Pancreas (tissue), 10 donors: Measurements from ENCODE around the gene PROC. TPM values are rescaled to one million over a fixed set of nuclear protein-coding genes. Genes with fewer than 3 reads are reported as not detected.

ENCODE experiments used
- ATAC-seq, 4 donors: fragments of 200-7000 bp; cut with Tn5 transposase; one replicate each; pipeline versions ENCODE4 v1.8.0 to v1.9.1; 2020; ENCODE audit warnings: mild to moderate bottlenecking in 4 of 4, moderate library complexity in 4 of 4
- DNase-seq, 6 donors: peaks; one replicate each; pipeline ENCODE4 v3.0.0-alpha.2; 2020
- FAIRE-seq: peaks from 2 replicates; lab custom pipeline; 2012; peaks lifted over from hg19 to GRCh38; lab: Jason Lieb, UNC
- H3K27ac ChIP-seq, 4 donors: fragments of 200-600 bp; sonication (generic); 1 replicate in 3 of 4; 2 replicates in 1 of 4; pipeline versions ENCODE4 v1.5.0 to v1.8.0; 2020
- H3K27me3 ChIP-seq, 4 donors: fragments of 200-600 bp; one replicate each; pipeline ENCODE4 v1.8.0; 2021
- H3K36me3 ChIP-seq, 3 donors: fragments of 200-600 bp; sonication (generic) in 1 of 3; one replicate each; pipeline versions ENCODE4 v1.5.0 to v1.8.0; 2020 to 2021
- H3K4me1 ChIP-seq, 3 donors: fragments of 200-600 bp; one replicate each; pipeline ENCODE4 v1.8.0; 2021
- H3K4me3 ChIP-seq, 4 donors: fragments of 200-600 bp; sonication (generic) in 2 of 4; one replicate each; pipeline versions ENCODE4 v1.5.0 to v1.8.0; 2020 to 2021
- H3K9me3 ChIP-seq, 4 donors: fragments of 200-600 bp; one replicate each; pipeline ENCODE4 v1.8.0; 2021
- WGBS, 2 donors: extraction: QIAGEN DNeasy Blood & Tissue Kit; methylation state at CpG; one replicate each; pipeline ENCODE4 v1.1.7; 2013; 5-methylcytosine and 5-hydroxymethylcytosine counted together
- intact Hi-C, 3 donors: fragments of 100-400 bp; cut with DNase I; formaldehyde crosslinking; loops; one replicate each; pipeline versions ENCODE4 v1.11.1 to v1.14.2; 2022
- polyA plus RNA-seq, 2 donors: library from polyadenylated mRNA; stranded (reverse); fragments of 200-250 nt; gene quantifications; one replicate each; pipeline ENCODE4 v1.2.3, GENCODE V29; 2013
- total RNA-seq, 6 donors: library from RNA; stranded (reverse); fragmentation: NEBNext Ultra II Directional in 4 of 6; extraction: Animal tissue kit (Norgen Biotek cat#: 25700) in 4 of 6; gene quantifications; one replicate each; pipeline versions ENCODE4 v1.2.1 to v1.2.4, GENCODE V29; 2021 to 2023
- TF ChIP-seq, protein P1 (sequence below), 4 donors: fragments of 200-600 bp; sonication (generic) in 3 of 4; IDR thresholded peaks; one replicate each; pipeline versions ENCODE4 v1.5.0 to v1.8.0; 2021; ENCODE audit warnings: antibody characterized with exemption in 4 of 4
- donor health status: healthy with polysubstance abuse.
- donor health status: DM: no; HTN: no; CAD: no; lungs with moderate emphysema.
- donor health status: DM: no; HTN: no; CAD: no.
- donor health status: control.
- donor health status: control.
- donor health status: Bipolar disorder and iron deficiency.
- donor health status: DM: yes; HTN: yes; CAD: no.
- donor health status: DM: no; HTN: no; CAD: no.
- donor health status: DM: no; HTN: no; CAD: no.
- donor health status: DM: yes; HTN: yes; CAD: no.

Gene PROC
- total RNA-seq (under 1 TPM in 3 of 6 donors, not detected in 3; 0.26 to 0.86 (median 0.41) TPM), polyA plus RNA-seq (1 to 10 TPM; 1.7 to 3.2 TPM)

DNA sequence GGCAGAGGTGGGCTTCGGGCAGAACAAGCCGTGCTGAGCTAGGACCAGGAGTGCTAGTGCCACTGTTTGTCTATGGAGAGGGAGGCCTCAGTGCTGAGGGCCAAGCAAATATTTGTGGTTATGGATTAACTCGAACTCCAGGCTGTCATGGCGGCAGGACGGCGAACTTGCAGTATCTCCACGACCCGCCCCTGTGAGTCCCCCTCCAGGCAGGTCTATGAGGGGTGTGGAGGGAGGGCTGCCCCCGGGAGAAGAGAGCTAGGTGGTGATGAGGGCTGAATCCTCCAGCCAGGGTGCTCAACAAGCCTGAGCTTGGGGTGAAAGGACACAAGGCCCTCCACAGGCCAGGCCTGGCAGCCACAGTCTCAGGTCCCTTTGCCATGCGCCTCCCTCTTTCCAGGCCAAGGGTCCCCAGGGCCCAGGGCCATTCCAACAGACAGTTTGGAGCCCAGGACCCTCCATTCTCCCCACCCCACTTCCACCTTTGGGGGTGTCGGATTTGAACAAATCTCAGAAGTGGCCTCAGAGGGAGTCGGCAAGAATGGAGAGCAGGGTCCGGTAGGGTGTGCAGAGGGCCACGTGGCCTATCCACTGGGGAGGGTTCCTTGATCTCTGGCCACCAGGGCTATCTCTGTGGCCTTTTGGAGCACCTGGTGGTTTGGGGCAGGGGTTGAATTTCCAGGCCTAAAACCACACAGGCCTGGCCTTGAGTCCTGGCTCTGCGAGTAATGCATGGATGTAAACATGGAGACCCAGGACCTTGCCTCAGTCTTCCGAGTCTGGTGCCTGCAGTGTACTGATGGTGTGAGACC lies at the start of gene PROC:
Gene PROC, plus strand, starts transcription at position 128 of the 812 bp plus-strand sequence. CDS start 1,516 bp downstream, outside the sequence.
- intact Hi-C loops: no loop called here
- ATAC-seq (no peak), FAIRE-seq (no peak)

DNA sequence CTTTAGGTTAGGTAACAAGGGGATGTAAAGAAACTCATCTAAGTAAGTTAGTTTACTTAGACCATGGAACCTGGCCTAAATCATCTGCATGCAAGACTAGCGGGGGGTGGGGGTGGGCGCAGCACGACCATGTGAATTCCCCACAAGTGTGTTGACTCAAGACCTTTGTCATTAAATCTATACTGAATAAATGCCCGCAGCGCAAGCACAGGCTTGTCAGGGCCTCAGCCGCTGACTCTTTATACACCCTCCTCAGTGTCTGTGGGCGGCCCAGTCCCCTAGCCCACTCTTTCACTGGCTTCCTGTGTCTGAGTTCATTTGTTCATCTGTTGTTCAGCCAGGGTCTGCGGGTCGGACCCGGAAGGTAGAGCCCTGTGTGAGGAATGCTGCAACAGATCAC lies 48.2 kb upstream of the PROC start:
- TF ChIP-seq, protein P1, sequence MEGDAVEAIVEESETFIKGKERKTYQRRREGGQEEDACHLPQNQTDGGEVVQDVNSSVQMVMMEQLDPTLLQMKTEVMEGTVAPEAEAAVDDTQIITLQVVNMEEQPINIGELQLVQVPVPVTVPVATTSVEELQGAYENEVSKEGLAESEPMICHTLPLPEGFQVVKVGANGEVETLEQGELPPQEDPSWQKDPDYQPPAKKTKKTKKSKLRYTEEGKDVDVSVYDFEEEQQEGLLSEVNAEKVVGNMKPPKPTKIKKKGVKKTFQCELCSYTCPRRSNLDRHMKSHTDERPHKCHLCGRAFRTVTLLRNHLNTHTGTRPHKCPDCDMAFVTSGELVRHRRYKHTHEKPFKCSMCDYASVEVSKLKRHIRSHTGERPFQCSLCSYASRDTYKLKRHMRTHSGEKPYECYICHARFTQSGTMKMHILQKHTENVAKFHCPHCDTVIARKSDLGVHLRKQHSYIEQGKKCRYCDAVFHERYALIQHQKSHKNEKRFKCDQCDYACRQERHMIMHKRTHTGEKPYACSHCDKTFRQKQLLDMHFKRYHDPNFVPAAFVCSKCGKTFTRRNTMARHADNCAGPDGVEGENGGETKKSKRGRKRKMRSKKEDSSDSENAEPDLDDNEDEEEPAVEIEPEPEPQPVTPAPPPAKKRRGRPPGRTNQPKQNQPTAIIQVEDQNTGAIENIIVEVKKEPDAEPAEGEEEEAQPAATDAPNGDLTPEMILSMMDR (IDR thresholded peaks at IDR 0.05): no peak
- no peak for FAIRE-seq
- DNase-seq: no peak
- no peak for ATAC-seq
- H3K4me3 ChIP-seq: no peak overlapping the region
- 97 to 98% methylated on average over 10 of the region's 10 CpGs for WGBS, 2 donors
- H3K27me3 ChIP-seq: no peaks in the 10 kb centered on the region
- H3K36me3 ChIP-seq: no peaks in the 10 kb centered on the region
- no peak overlapping the region for H3K27ac ChIP-seq
- peaks cover 0 to 9% (median 3%) of the 10 kb centered on the region in 3 donors for H3K4me1 ChIP-seq
- intact Hi-C loops: no loop called here
- no peaks in the 10 kb centered on the region for H3K9me3 ChIP-seq

More for the DNA sequence above, at the start of gene PROC:
- Histone ChIP-seq H3K4me3 (no peak within 1 kb of the TSS), H3K27ac (no peak within 1 kb of the TSS), H3K36me3 (no peaks in the 10 kb centered on the region), H3K27me3 (peaks cover 0 to 5% (median 0%) of the 10 kb centered on the region in 4 donors), H3K4me1 (peaks cover 6 to 13% (median 7%) of the 10 kb centered on the region in 3 donors), H3K9me3 (no peaks in the 10 kb centered on the region)
- TF ChIP-seq, protein P1 (IDR thresholded peaks at IDR 0.05): no peak
- 62 to 73% methylated on average over 16 of the region's 16 CpGs for WGBS, 2 donors
- peak in 1 of 6 donors; percentile 30 for DNase-seq

DNA sequence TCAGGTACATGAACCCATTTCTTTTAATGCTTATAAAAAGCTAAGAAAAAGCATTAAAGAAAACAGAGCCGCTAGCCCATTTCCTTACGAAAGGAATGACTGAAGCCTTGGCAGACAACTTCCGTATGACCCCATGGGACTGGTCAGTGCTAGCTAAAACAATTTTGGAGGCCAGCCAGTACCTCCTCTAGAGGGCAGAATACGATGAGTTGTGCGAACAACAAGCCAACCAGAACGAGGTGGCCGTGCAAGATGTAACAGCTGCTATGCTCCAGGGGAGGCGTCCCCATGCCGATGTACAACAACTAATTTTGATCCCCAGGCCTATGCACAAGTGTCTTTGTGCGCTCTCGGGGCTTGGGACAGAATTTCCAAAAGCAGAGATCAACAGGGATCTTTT lies 47.2 kb upstream of the PROC start:
- no peaks in the 10 kb centered on the region for H3K9me3 ChIP-seq
- no peak overlapping the region for H3K4me3 ChIP-seq
- peaks cover 0 to 3% (median 0%) of the 10 kb centered on the region in 3 donors for H3K4me1 ChIP-seq
- ATAC-seq (no peak), DNase-seq (no peak), FAIRE-seq (no peak)
- H3K27ac ChIP-seq: no peak overlapping the region
- H3K36me3 ChIP-seq: no peaks in the 10 kb centered on the region
- intact Hi-C loops: no loop called here
- 94 to 96% methylated on average over 11 of the region's 11 CpGs for WGBS, 2 donors
- TF ChIP-seq, protein P1 (IDR thresholded peaks at IDR 0.05): no peak
- H3K27me3 ChIP-seq: no peaks in the 10 kb centered on the region

DNA sequence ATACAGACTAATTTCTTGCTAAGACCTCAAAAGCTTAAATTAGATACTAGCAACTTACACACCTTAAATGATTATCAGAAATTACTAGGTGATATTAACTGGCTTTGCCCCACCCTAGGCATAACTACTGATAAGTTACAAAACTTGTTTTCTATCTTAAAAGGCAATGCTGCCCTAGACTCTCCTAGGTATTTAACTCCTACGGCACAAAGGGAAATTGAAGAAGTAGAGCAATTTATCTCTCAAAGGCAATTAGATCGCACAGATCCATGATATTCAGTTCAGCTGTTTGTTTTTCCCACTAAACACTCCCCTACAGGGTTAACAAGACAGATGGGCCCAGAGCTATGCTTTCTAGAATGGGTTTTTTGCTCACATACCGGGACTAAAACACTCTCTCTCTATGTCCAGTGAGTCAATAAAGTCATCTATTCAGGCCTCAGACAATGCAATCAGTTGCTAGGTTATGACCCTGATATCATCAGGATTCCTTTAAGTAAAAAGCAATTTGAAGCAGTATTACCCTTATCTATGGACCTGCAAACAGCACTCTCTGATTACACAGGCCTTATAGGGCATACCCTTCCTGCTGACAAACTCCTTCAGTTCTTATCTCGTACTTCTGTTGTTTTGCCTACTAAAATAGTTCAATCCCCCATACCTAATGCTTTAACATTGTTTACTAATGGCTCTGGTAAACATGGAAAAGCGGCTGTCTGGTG lies 44.7 kb upstream of the PROC start:
- TF ChIP-seq, protein P1 (IDR thresholded peaks at IDR 0.05): no peak
- intact Hi-C loops: no loop called here
- Histone ChIP-seq H3K27ac (no peak overlapping the region), H3K4me3 (no peak overlapping the region), H3K27me3 (no peaks in the 10 kb centered on the region), H3K4me1 (no peaks in the 10 kb centered on the region), H3K36me3 (no peaks in the 10 kb centered on the region), H3K9me3 (no peaks in the 10 kb centered on the region)
- ATAC-seq: no peak
- FAIRE-seq: no peak
- WGBS, 2 donors: 71 to 81% methylated on average over 5 of the region's 5 CpGs
- DNase-seq: no peak
